Pulmonary artery endothelial cell (primary cell): Measurements from ENCODE around the gene SUSD4. TPM values are rescaled to one million over a fixed set of nuclear protein-coding genes. Genes with fewer than 3 reads are reported as not detected.

ENCODE experiments used
- DNase-seq: peaks from one replicate; pipeline ENCODE4 v3.0.0-alpha.2; 2011; ENCODE audit warnings: low read depth, low spot score
- total RNA-seq: library from RNA; depleted of rRNA; stranded (reverse); fragments of >200 nt; gene quantifications from 2 replicates; pipeline ENCODE4 v1.2.3, GENCODE V29; 2014

Gene SUSD4
- total RNA-seq, 1 donor from 2014 or later, result not detected

- DNase-seq, result no peak
Observed at GRCh38 chr1:223214261-223214807, 149.6 kb downstream of the SUSD4 start.

DNA sequence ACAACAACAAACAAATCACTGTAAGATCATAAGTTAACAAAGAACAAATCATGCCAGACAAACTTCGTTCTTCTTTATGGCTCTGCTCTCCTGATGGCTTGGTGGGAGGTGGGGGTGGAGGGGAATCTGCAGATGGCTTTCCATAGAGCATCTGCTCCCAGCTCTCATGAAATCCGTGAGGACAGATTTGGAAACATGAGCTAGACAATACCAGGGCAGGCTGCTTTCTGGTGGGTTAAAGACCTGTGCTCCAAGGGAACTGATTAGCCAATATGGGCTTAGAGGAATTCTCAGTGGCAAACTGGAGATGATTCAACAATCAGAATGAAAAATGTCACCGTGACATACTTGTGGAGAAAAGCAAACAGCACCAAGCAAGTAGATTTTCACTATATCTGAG, 151.5 kb downstream of the SUSD4 start:
- DNase-seq, result no peak

DNA sequence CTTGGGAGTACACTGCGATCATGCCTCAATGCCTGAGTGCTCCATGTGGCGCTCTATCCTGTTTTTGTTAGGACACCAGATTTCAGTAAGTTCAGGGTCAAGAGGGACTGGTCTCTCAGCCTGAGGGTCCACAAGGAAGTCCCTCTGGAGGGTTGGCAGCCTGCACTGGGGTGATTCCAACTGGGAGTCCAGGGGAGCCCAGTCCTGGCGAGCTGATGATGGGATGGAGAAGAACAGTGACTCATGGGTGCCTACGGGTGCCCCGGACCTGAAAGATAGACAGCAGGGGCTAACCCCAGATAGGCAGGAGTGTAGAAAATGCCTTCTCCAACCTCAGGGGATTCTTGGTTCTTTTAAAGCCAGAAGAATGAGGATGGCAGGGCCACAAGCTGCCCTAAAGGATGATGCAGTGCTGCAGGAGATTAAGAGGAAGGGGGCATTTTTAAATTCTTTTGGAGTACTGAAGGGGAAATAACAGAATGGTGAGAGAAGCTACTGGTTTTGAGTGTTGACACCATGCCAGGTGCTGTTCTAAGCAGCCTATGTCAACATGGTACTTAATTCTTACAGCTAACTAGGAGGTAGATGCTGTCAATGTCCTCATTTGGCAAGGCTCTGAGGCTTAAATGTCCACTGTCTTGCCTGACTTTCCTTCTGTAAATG, 152.5 kb downstream of the SUSD4 start:
- no peak for DNase-seq

DNA sequence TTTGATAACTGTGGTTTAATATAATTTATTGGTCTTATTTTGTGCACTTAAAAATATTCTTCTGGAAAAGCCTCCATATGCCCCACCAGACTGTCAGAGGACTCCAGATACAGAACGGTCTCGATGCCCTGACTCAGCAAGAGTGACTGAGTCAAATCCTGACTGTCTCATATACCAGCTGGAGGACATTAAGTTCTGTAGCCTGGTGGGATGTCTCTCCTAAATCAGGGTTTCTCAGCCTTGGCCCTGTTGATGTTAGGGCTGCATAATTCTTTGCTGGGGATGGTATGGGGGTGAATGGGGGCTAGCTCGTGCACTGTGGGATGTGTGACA, 153.2 kb downstream of the SUSD4 start:
- no peak for DNase-seq

DNA sequence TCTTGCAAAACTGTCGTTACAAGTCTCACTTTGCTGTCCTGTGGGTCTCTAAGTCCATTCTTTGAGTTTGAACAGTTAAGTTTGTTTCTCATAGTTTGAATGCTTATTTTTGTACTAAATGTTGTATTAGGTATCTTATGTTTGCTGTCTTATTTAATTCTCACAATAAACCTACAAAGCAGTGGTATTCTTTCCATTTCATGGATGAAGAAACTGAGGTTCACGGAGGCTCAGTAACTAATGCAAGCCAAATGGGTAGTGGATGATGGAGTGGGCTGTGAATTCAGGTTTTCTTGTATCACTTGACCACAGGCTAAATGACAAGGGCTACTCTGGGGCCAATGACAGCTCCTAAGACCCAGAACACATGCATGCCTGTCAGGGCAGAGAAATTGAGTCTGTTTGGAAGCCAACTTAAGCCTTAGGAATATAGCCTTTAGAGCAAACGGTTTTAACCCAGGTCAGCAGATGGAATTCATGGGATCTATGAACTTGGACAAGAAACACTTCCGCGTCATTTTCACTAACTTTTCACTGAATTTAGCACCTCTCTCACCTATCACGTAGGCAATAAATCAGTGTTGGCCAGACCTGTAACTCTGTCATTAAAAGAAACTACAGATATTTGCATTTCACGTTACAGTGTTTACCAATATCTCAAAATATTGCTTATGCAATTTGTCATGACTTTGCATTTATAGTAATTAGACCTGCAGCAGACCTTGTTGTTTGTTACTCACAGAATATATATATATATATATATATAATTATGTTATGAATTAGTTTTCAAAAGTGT, 153.8 kb downstream of the SUSD4 start:
- DNase-seq, result no peak

- no peak for DNase-seq
Observed at GRCh38 chr1:223209293-223209898, 154.6 kb downstream of the SUSD4 start.

GRCh38 chr1:223208164-223209076, 155.6 kb downstream of the SUSD4 start:
- peak; percentile 2 for DNase-seq

DNA sequence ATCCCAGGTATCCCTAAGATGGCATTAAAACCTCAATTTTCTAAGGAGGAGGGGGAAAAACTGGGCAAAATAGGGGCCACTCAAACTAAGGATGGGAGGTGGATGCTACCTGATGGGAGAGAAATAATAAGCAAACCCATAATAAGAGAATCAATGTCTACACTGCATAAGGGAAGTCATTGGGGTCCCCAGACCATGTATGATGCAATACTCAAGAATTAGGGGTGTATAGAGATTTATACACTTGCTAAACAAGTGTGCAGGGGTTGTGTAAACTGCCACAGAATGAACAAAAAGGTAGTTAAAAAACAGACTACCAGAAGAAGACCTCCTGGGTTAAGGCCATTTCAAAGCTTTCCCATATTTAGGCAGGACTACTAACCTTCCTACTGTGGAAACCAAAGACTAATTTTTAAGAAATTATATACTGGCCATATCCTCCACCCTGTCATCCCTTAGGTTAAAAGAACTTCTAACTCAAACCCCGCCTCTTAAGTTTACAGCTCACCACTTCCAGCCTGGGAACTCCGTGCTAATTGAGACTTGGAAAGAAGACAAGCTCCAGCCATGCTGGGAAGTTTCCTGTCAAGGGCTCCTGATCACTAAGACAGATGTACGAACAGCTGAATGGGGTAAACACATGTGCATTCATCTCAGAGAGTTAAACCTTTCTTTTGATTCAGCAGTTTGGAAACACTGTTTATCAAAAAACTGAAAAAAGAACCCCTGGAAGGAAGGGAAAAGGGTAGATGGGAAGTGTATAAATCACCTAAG, 156.5 kb downstream of the SUSD4 start:
- DNase-seq, result no peak

- no peak for DNase-seq
Observed at GRCh38 chr1:223204424-223204823, 159.6 kb downstream of the SUSD4 start.

DNA sequence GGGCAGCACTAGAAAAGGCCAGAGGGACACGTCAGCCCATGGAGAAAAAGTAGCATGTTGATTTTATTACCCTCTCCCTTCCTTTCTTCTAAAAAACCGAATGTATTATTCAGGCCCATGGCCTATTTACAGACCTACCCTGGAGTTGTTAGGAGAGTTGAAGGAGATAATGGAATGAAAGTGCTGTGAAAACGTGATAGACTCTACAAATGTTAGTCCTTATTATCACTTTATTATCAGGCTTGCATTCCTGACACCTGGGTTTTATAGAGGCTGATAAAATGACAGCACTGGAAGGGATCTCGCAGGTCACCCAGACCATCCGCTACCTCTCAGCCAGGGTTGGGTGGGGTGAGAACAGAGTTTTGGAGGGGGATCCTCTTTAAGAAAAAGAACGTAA, 160.3 kb downstream of the SUSD4 start:
- no peak for DNase-seq

GRCh38 chr1:223203034-223203408, 161.0 kb downstream of the SUSD4 start:
- no peak for DNase-seq

DNA sequence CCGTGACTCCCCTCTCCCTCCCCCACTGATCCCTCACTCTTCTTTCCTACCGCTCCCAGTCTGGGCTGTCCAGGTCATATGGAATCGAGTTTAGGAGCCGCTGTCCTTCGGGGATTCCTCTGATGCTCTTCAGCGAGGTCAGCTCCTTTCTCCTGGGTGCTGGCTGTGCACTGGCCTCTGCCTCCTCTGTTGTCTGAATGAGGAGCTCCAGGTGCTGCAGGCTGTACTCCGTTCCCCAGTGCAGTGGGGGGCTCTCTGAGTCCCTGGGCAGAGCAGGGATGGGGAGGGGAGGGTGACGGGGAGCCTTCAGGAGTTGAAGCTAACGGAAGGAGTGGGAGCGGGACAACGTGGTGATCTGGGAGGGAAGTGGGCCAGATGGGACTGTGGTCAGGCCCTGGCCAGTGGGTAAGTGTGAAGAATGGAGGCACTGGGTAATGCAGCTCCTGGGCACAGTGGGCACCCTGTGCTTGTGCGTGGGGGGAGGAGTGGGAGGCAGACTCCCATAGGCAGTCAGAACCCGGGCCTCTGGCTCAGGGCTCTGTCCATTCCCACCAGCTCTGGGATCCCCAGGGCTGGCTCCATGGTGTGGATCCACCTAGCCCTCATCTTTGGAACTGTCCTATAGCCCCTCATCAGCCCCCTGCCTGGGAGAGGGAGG, 161.5 kb downstream of the SUSD4 start:
- no peak for DNase-seq

DNA sequence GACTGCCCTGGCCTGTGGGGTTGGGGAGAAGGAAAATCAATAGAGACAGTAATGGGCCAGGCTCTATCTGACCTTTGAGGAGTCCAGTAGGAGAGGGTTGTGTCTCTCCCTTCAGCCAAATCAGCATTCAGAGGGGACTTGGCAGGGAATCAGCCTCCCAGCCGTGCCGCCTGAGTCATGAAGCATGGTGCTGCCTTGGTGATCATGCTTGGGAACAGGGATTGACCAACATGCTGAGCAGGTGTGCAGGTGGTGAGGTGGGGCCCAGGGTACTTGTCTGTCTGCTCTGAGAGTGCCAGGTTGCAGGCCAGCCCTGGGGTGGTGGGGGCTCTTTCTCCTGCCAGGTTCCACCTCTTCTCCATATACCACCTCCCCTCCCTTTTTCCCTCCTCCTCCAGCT, 162.0 kb downstream of the SUSD4 start:
- no peak for DNase-seq

DNA sequence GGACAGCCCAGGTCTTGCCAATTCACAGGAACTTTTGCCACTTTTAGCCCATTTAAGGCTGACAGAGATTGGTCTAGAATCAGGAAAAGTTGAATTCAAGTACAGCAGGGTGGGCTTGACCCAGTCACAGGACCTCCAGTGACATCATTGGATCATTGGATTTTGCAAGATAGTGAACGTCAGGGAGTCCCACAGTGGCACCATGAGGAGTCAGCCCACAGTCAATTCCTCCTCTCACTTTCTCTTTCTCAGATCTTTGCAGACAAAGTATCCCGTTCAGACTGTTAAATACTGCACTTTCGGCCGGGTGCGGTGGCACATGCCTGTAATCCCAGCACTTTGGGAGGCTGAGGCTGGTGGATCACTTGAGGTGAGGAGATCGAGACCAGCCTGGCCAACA, 163.1 kb downstream of the SUSD4 start:
- no peak for DNase-seq

DNA sequence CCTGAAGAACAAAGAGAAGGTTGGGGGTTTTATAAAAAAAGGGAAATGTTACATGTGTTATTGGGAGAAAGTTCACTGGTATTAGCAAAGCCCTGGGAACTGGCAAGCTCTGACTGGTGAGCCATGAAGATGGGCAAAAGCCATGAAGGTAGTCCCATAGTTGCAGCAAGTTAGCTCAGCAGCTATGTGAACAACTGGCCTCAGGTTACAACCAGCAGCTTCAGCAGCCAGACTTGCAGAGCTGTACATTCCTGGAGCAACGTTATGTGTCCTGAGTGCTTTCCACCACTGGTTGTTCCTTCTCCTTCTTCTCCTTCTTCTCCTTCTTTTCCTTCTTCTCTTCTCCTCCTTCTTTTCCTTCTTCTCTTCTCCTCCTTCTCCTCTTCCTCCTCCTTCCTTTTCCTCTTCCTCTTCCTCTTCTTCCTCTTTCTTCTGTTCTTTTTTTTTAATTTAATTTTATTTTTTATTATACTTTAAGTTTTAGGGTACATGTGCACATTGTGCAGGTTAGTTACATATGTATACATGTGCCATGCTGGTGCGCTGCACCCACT, 164.8 kb downstream of the SUSD4 start:
- DNase-seq, result no peak

DNA sequence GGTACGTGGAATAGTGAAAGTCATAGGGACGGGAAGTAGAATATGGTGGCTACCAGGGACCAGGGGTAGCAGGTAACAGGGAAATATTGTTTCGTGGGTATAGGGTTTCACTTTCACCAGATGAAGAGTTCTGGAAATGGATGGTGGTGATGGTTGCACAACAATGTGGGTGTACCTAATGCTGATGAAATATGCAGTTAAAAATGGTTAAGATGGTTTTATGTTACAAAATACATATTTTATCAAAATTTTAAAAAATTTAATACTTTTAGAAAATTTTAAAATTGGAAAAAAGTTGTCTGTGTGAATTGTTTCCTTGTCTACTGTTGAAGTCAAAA, 165.4 kb downstream of the SUSD4 start:
- no peak for DNase-seq

DNA sequence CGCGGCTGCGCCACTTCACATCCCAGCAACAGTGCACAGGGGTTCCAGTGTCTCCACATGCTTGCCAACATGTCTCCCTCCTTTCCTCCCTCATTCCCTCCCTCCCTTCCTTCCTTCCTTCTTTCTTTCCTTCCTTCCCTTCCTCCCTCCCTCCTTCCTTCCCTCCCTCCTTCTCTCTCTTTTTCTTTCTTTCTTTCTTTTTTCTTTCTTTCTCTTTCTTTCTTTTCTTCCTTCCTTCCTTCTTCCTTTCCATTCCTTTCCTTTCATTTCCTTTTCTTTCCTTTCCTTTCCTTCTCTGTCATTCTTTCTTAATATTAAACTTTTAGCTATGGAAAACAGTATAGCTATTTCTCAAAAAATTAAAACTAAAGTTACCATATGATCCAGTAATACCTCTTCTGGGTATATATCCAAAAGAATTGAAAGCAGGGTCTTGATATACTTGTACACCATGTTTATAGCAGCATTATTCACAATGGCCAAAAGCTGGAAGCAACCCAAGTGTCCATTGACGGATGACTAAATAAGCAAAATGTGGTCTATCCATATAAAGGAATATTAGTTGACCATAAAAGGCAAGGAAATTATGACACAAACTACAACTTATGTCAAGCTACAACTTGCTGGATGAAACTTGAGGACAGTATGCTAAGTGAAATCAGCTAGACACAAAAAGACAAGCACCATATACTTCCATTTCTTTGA, 165.9 kb downstream of the SUSD4 start:
- DNase-seq, result no peak

GRCh38 chr1:223189903-223190724, 173.9 kb downstream of the SUSD4 start:
- DNase-seq, result no peak

- no peak for DNase-seq
Observed at GRCh38 chr1:223189525-223189902, 174.5 kb downstream of the SUSD4 start.
